ENCODE data around the gene ADISSP. TPM values are rescaled to one million over a fixed set of nuclear protein-coding genes. Genes with fewer than 3 reads are reported as not detected.

ADISSP gene
- total RNA-seq, 1 experiment from 2014 or later = 110 TPM

DNA sequence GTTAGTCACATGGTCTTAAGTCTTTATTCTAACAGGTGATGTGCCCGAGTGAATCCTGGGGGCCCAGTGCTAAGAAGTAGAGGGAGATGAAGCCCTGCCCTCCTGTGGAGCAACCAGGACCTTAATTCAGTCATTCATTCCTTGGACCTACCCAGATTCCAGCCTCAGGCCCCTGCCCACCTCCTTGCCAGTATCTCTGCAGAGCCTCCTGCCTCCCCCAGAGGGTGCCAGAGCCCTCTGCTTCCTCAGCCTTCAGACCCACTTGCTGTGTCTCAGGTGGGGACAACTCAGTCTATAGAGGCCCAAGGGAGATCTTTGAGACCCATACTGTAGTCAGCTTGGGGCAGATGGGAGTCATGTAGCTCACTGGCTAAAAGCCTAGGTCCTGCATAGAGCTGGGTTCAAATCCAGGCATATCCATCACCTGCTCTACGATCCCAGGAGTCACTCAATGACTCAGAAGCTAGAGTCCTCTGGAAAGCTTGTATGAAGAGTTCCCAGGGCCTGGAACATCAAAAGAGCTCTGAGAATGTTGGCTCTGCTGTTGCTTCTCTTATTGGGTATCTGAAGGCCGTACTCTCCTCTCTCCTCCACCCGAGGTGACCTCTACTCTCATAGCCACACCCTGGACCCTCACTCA is 51.2 kb downstream of the ADISSP start:
- peak; percentile 42 for DNase-seq (ENCODE audit: low spot score)

DNA sequence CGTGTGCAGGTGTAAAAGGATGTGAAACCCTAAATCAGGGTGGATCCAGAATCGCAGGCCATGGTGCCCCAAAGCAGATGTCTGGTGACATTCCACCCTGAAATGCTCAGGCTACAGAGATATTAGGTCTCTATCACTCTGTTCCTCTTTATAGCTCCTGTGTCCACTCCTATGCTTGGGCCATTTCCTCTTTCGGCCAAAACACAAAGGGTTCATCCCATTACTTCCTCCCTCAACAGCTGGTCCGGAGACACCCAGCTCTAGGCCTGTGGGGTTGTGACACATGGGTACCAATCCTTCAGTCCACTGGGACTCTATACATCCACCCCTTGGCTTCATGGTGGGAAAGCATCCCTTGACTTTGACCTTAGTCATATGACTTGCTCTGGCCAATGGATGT is 53.5 kb downstream of the ADISSP start:
- DNase-seq (ENCODE audit: low spot score) = no peak

GRCh38 chr20:3712279-3712873 is 55.2 kb downstream of the ADISSP start, which contains the start of gene SIGLEC1:
TSS of gene SIGLEC1 (minus strand) at chr20:3712600. CDS start at chr20:3707128, 5,472 bp downstream.
- no peak for DNase-seq (ENCODE audit: low spot score)

GRCh38 chr20:3711484-3711941 is 56.0 kb downstream of the ADISSP start:
- no peak for DNase-seq (ENCODE audit: low spot score)

- peak; percentile 48 for DNase-seq (ENCODE audit: low spot score)
Measured at GRCh38 chr20:3710703-3711483, 56.7 kb downstream of the ADISSP start.

GRCh38 chr20:3710011-3710466 is 57.5 kb downstream of the ADISSP start:
- no peak for DNase-seq (ENCODE audit: low spot score)

DNA sequence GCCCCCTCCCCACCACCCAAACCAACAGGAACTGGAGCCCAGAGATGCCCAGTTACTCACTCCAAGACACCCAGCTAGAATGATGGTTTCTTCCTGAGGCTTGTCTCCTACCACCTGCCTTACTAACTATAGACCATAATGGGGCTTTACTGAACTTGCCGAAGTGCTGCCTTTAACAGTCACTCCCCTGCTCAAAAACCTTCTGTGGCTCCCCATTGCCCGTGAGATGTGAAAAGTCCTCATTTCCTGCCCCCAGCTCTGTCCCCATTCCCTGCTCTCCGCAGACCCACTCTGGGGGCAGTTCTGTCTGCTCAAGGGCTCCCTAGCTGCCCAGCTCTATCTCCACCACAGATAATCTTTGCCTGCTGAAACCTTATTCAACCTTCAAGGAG is 60.0 kb downstream of the ADISSP start:
- no peak for DNase-seq (ENCODE audit: low spot score)

DNA sequence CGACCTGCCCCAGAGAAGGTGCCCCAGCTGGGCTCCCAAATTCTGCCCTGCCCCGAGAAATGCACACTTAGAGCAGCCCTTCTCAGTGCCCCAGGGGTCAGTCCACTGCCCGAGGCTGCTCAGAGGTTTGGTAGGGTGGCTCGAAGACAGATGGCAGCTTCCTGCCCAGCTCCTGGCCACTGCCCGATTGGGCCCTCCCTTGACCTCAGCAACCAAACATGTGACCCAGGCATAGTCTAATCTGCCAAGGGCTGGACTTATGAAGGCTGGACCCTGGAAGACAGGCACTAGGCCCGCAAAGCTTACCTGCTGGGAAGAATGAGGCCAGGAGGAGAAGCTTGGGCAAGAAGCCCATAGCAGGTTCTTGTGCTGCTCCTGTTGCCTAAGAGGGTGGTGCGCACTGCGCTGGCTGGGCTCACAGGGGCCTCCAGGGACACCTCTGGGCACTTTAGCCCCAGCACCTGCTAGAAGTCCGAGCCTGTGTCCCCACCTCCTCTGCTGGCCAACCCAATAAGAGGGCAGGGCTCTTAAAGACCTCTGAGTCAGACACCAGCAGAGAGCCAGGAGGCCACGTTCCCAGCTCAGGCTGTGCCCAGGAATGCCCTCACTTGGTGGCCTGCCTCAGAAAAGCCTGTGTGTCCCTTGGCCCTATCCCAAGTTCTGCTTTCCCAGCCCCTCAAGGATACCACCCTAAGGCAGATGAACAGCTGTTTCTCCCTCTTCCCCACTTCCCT is 60.6 kb downstream of the ADISSP start:
- peak; percentile 55 for DNase-seq (ENCODE audit: low spot score)

DNA sequence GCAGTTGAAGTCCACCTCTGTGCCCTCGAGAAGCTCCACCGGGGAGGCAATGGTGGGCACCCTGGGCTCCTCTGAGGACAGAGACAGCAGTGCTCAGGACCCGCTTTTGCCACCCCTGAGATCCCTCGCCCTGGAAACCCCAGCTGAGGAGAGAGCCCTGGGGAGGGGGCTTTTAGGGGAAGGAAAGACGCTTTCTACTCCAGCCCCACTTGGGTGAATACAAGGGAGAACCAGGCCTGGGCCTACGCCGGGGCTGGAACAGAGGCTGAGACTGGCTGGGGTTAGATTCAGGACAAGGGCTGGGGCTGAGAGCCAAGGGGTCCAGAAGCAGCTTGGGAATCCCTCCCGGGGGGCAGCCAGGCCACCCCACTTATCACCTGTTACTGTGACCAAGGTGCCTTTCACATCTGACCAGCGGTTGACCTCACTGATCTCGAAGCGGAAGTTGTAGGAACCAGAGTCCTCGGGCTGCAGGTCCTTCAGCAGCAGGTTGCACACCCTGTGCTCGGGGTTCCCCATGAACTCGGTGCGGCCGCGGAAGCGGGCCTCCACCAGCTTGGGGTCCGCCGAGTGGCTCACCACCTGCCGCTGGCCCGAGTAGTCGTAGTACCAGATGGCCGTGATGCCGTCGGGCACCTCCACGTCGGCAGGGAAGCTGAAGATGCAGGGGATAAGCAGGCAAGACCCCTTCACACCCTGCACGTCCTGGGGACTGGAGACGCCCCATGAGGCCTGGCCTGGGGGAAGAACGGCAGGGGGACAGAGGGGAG is 61.4 kb downstream of the ADISSP start:
- no peak for DNase-seq (ENCODE audit: low spot score)

GRCh38 chr20:3705491-3705969 is 62.0 kb downstream of the ADISSP start:
- no peak for DNase-seq (ENCODE audit: low spot score)

DNA sequence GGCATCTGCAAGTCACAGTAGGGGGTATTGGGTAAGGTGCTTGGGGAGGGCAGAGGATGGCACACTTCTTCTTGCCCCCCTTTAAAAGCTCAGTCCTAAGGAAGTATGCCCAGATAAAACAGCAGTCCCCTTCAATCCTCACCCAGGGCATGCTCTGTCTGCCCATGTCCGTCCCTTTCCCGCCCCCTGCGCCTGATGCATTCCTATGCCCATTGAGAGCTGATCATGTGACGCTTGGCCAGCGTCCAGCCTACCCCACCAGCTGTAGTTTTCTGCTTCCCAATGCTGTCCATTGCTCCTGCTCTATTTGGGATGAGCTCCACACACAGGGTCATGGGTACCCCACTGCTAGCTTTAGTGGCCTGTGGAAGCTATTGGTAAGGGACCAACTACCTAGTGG is 63.5 kb downstream of the ADISSP start:
- no peak for DNase-seq (ENCODE audit: low spot score)

Other genes starting within 250 kb of the ADISSP start
- gene GFRA4, start 104.4 kb downstream of the ADISSP start, total RNA-seq (2014; rRNA removed; shearing (Covaris generic)) = not detected in 2 replicates
- not detected in 2 replicates for gene ADAM33, start 85.7 kb downstream of the ADISSP start, total RNA-seq (2014; rRNA removed; shearing (Covaris generic))
- gene SIGLEC1, start 55.2 kb downstream of the ADISSP start, total RNA-seq (2014; rRNA removed; shearing (Covaris generic)) = 0.07 TPM in 1 of 2 replicates, not detected in the other
- gene HSPA12B, start 35.1 kb downstream of the ADISSP start, total RNA-seq (2014; rRNA removed; shearing (Covaris generic)) = not detected in 2 replicates
- gene SPEF1, start 13.7 kb upstream of the ADISSP start, total RNA-seq (2014; rRNA removed; shearing (Covaris generic)) = 0.67 TPM in 1 of 2 replicates, not detected in the other
- 94.1 and 129 TPM in 2 replicates for gene CENPB, start 19.0 kb upstream of the ADISSP start, total RNA-seq (2014; rRNA removed; shearing (Covaris generic))
- 63.0 and 65.5 TPM in 2 replicates for gene CDC25B, start 28.6 kb upstream of the ADISSP start, total RNA-seq (2014; rRNA removed; shearing (Covaris generic))
- 22.6 and 27.7 TPM in 2 replicates for gene AP5S1, start 52.8 kb upstream of the ADISSP start, total RNA-seq (2014; rRNA removed; shearing (Covaris generic))
- gene MAVS, start 79.1 kb upstream of the ADISSP start, total RNA-seq (2014; rRNA removed; shearing (Covaris generic)) = 18.6 and 23.9 TPM in 2 replicates
- 62.1 and 97.0 TPM in 2 replicates for gene PANK2, start 121.6 kb upstream of the ADISSP start, total RNA-seq (2014; rRNA removed; shearing (Covaris generic))
- gene RNF24, start 247.8 kb upstream of the ADISSP start, total RNA-seq (2014; rRNA removed; shearing (Covaris generic)) = 6.7 and 7.2 TPM in 2 replicates